Activated B cell treated with CpG ODN at 0.5 μM for 24 hours (primary cell): ENCODE results near the gene JARID2. TPM values are rescaled to one million over a fixed set of nuclear protein-coding genes. Genes with fewer than 3 reads are reported as not detected.

Experiments used
- ATAC-seq: fragments of 200-7000 bp; cut with Tn5 transposase; one replicate; pipeline ENCODE4 v1.10.0; 2021; ENCODE audit warnings: low read depth, mild to moderate bottlenecking, moderate library complexity
- CTCF ChIA-PET: fragments of 350-600 bp; sonication (Branson Sonifier 250); formaldehyde crosslinking; loops from one replicate; lab custom pipeline; 2021; ENCODE audit warnings: antibody characterized with exemption; lab: Charles Lee
- POLR2A ChIA-PET: fragments of 350-600 bp; sonication (Branson Sonifier 250); formaldehyde crosslinking; loops from one replicate; lab custom pipeline; 2021; ENCODE audit warnings: antibody characterized with exemption; lab: Charles Lee
- DNase-seq: peaks from one replicate; pipeline ENCODE4 v3.0.0; 2022
- H3K27ac Mint-ChIP-seq: one replicate; pipeline ENCODE4 v1.8.0; 2020; ENCODE audit warnings: mixed read lengths
- H3K27me3 Mint-ChIP-seq: one replicate; pipeline ENCODE4 v1.8.0; 2021; ENCODE audit warnings: mixed read lengths
- H3K36me3 Mint-ChIP-seq: one replicate; pipeline ENCODE4 v1.8.0; 2021; ENCODE audit warnings: low read depth, mixed read lengths
- H3K4me1 Mint-ChIP-seq: one replicate; pipeline ENCODE4 v1.8.0; 2021; ENCODE audit warnings: mixed read lengths
- H3K4me3 Mint-ChIP-seq: one replicate; pipeline ENCODE4 v1.8.0; 2020; ENCODE audit warnings: mild to moderate bottlenecking, mixed read lengths
- H3K9me3 Mint-ChIP-seq: one replicate; pipeline ENCODE4 v1.8.0; 2020; ENCODE audit warnings: mixed read lengths
- CTCF ChIP-seq: fragments of 200-600 bp; IDR thresholded peaks from one replicate; pipeline ENCODE4 v1.8.0; 2022; ENCODE audit warnings: antibody characterized with exemption, mild to moderate bottlenecking
- intact Hi-C: fragments of 100-400 bp; cut with micrococcal nuclease; formaldehyde crosslinking; loops from one replicate; pipeline ENCODE4 v1.15.1; 2024
- total RNA-seq: library from RNA; stranded (reverse); gene quantifications from 2 replicates; pipeline ENCODE4 v1.2.3, GENCODE V29; 2022

JARID2 gene
- total RNA-seq, 1 donor from 2014 or later = 28.5 TPM

GRCh38 chr6:15242937-15243614, 2.8 kb upstream of the JARID2 start:
- H3K27ac Mint-ChIP-seq = no peak overlapping the region
- H3K36me3 Mint-ChIP-seq = peaks cover 20% of the 10 kb centered on the region
- peak overlapping the region; percentile 20 for H3K4me3 Mint-ChIP-seq
- POLR2A ChIA-PET = interaction anchor here (0.6 to 0.7 kb wide), 2 partner anchors 10 to 1038 kb away, joined by 3 to 4 read pairs; no protein-coding TSS in a partner anchor
- TF ChIP-seq CTCF = no peak
- CTCF ChIA-PET = interaction anchor here (0.6 to 1.8 kb wide), 2 partner anchors 481 to 1335 kb away, joined by 4 read pairs; no protein-coding TSS in a partner anchor
- H3K4me1 Mint-ChIP-seq = peaks cover 14% of the 10 kb centered on the region
- ATAC-seq = no peak
- DNase-seq = no peak
- intact Hi-C loops = loop anchor here (10.0 kb wide), 3 partner anchors 608 to 1338 kb away; no protein-coding TSS in a partner anchor
- no peaks in the 10 kb centered on the region for H3K9me3 Mint-ChIP-seq
- no peaks in the 10 kb centered on the region for H3K27me3 Mint-ChIP-seq

GRCh38 chr6:15243910-15244619, 1.8 kb upstream of the JARID2 start:
- H3K4me1 Mint-ChIP-seq = peaks cover 17% of the 10 kb centered on the region
- H3K36me3 Mint-ChIP-seq = peaks cover 24% of the 10 kb centered on the region
- POLR2A ChIA-PET = interaction anchor here (0.7 kb wide), 1 partner anchor 9 kb away, joined by 3 read pairs; no protein-coding TSS in a partner anchor
- intact Hi-C loops = loop anchor here (2.0 to 10.0 kb wide), 6 partner anchors 197 to 1339 kb away; partner anchors contain the start of gene DTNBP1
- H3K9me3 Mint-ChIP-seq = no peaks in the 10 kb centered on the region
- CTCF ChIA-PET = interaction anchor here (1.8 kb wide), 1 partner anchor 1335 kb away, joined by 4 read pairs; no protein-coding TSS in a partner anchor
- ATAC-seq (no peak), DNase-seq (no peak)
- H3K27me3 Mint-ChIP-seq = no peaks in the 10 kb centered on the region
- TF ChIP-seq CTCF = no peak
- peak overlapping the region; percentile 100 for H3K4me3 Mint-ChIP-seq
- H3K27ac Mint-ChIP-seq = peak overlapping the region; percentile 75

- ATAC-seq = peak; percentile 22
- DNase-seq = no peak
- H3K4me3 Mint-ChIP-seq = peak overlapping the region; percentile 100
- POLR2A ChIA-PET = interaction anchor here (0.6 to 1.5 kb wide), 22 partner anchors 8 to 1430 kb away, joined by 3 to 14 read pairs (median 4); partner anchors contain the start of gene MCUR1
- H3K27me3 Mint-ChIP-seq = no peaks in the 10 kb centered on the region
- peaks cover 24% of the 10 kb centered on the region for H3K4me1 Mint-ChIP-seq
- no peaks in the 10 kb centered on the region for H3K9me3 Mint-ChIP-seq
- intact Hi-C loops = loop anchor here (1.0 to 10.0 kb wide), 18 partner anchors 55 to 1627 kb away; partner anchors contain the start of genes DTNBP1, MCUR1, NOL7 and RANBP9
- CTCF ChIA-PET = interaction anchor here (0.8 kb wide), 1 partner anchor 1033 kb away, joined by 3 read pairs; no protein-coding TSS in a partner anchor
- peak overlapping the region; percentile 96 for H3K27ac Mint-ChIP-seq
- H3K36me3 Mint-ChIP-seq = peaks cover 24% of the 10 kb centered on the region
- TF ChIP-seq CTCF = no peak
These were observed 1.1 kb upstream of the JARID2 start for GRCh38 chr6:15244620-15245360.

- no peak for ATAC-seq
- intact Hi-C loops = loop anchor here (1.0 to 10.0 kb wide), 12 partner anchors 8 to 1629 kb away; partner anchors contain the start of genes MCUR1, NOL7 and RANBP9
- H3K27me3 Mint-ChIP-seq = no peaks in the 10 kb centered on the region
- H3K4me3 Mint-ChIP-seq = peak overlapping the region; percentile 100
- TF ChIP-seq CTCF = no peak
- peak overlapping the region; percentile 96 for H3K27ac Mint-ChIP-seq
- DNase-seq = no peak
- POLR2A ChIA-PET = interaction anchor here (1.5 to 1.6 kb wide), 3 partner anchors 80 to 369 kb away, joined by 5 to 6 read pairs (median 6); no protein-coding TSS in a partner anchor
- H3K9me3 Mint-ChIP-seq = no peaks in the 10 kb centered on the region
- H3K36me3 Mint-ChIP-seq = peaks cover 24% of the 10 kb centered on the region
- CTCF ChIA-PET = no interaction called here
- H3K4me1 Mint-ChIP-seq = peaks cover 38% of the 10 kb centered on the region
These were observed 372 bp downstream of the JARID2 start for GRCh38 chr6:15246217-15246665.
